GM12801 (cell line): ENCODE measurements around the gene C2CD2.

ENCODE experiments used
- CTCF ChIP-seq: IDR thresholded peaks from one replicate; pipeline ENCODE4 v1.5.1; 2011; ENCODE audit warnings: control low read depth; ENCODE audit not compliant: insufficient read length; ENCODE audit errors: extremely low read depth

Gene C2CD2

GRCh38 chr21:41913230-41913629, 40.6 kb downstream of the C2CD2 start:
- no peak for TF ChIP-seq CTCF

GRCh38 chr21:41908829-41909228, 45.0 kb downstream of the C2CD2 start:
- no peak for TF ChIP-seq CTCF

DNA sequence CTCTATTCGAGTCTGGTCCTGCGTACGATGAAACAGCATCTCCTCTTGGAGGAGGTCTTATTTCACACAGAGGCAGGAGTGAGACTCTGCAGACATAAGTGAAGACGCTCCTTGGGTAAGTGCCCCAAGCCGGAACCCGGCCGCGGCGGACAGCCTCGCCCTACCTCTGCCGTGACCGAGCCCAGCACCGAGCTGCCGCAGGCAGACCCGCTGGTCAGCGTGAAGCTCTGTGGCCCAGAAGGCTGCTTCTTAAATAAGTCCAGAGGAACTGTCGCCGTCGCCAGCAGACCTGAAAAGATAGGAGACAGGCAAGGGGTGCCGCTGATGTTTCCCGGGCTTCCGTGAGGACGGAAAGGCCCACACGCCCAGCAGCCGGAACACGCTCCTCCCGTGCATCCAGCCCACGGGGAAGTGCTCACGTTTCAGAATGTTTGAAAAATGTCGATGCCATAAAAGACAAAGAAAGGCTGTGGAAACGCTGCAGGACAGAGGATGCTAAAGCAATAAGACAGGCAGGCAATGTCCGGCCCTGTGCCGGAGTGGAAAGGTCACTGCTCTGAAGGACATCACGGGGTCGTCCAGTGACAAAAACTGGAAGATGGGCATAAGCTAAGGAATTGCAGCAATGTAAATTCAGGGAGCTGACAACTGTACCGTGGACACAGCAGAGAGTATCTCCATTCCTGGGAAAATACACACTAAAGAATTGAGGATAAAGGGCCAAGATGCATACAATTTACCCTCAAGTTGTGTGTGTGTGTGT, 46.1 kb downstream of the C2CD2 start:
- no peak for TF ChIP-seq CTCF

DNA sequence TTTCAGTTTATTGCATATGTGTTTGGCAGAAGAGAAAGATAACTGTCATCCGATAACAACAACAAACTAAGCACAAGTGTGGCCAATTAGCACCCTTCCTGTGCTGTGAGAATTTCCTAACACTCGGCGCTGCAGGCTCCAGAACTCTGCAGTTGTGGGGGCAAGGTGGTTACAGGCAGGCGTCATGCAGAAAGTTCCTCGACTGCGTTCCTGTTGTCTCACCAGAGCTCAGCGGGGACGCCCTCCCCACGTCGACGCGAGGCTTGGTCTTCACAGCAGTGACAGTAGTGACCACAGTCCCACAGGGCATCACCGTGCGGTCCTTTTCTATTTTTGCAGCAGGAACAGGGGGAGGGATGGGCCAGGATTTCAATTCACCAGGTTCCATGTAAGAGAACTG, 47.0 kb downstream of the C2CD2 start:
- TF ChIP-seq CTCF: no peak

GRCh38 chr21:41903559-41904351, 50.1 kb downstream of the C2CD2 start:
- TF ChIP-seq CTCF: no peak

DNA sequence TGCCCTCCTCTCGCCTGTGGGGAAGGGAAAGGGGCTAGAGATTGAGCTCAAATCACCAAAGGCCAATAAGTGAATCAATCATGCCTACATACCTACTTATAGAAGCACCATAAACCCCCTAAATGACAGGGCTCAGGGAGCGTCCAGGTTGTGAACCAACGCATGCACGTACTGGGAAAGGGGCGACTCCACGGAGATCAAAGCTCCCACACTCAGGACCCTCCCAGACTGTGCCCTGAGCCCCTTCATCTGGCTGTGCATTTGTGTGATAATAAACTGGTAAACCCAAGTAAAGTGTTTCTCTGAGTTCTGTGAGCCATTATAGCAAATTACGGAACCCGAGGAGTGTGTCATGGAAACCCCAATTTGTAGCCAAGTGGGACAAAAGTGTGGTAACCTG, 50.9 kb downstream of the C2CD2 start:
- no peak for TF ChIP-seq CTCF

DNA sequence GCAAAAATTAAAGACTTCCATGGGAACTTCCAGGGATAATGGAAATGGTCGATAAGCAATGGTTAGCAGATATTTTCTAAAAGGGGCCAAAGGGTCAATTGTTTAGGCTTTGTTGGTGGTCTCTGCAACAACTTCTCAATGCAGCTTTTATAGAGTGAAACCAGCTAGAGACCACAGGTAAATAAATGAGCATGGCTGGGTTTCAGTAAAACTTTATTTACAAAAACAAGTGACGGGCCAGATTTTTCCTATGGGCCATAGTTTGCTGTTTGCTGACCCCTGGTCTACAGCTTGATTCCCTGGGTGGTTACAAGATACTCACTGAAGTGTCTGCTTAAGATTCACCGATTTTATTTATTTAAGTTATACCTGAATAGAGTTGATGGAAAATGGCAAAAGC, 52.0 kb downstream of the C2CD2 start:
- no peak for TF ChIP-seq CTCF
